ENCODE measurements around the gene PRR20G.

DNA sequence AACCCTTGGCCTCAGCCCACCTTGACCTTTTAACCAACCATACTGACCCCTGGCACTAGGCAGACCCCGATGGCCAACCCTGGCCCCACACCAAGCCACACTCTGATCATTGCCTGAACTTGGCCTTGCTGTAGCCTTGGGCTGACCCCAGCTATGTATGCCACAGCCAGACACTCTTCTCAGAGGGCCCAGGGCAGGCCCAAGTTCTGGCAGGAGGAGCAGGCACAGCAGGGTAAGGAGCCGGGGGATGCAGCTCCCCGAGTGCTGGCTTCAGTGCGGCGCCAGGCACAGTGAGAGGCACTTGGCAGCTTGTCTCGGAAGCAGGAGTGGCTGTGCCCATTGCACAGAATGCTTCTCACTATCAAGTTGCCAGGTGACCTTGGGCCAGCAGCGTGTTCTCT lies 22.3 kb downstream of the PRR20G start:
- TF ChIP-seq, protein P1, sequence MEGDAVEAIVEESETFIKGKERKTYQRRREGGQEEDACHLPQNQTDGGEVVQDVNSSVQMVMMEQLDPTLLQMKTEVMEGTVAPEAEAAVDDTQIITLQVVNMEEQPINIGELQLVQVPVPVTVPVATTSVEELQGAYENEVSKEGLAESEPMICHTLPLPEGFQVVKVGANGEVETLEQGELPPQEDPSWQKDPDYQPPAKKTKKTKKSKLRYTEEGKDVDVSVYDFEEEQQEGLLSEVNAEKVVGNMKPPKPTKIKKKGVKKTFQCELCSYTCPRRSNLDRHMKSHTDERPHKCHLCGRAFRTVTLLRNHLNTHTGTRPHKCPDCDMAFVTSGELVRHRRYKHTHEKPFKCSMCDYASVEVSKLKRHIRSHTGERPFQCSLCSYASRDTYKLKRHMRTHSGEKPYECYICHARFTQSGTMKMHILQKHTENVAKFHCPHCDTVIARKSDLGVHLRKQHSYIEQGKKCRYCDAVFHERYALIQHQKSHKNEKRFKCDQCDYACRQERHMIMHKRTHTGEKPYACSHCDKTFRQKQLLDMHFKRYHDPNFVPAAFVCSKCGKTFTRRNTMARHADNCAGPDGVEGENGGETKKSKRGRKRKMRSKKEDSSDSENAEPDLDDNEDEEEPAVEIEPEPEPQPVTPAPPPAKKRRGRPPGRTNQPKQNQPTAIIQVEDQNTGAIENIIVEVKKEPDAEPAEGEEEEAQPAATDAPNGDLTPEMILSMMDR (IDR thresholded peaks at IDR 0.05), result no peak
- no peak for TF ChIP-seq POLR2A (IDR thresholded peaks at IDR 0.05)
